Stimulated activated CD4-positive, alpha-beta T cell treated with anti-CD3 and anti-CD28 coated beads, Interleukin-12 subunit alpha, Interleukin-12 subunit beta, amount 100 ng/mL, for 4 hours (primary cell): ENCODE measurements around the gene GNG7.
"Not testable (repeated sequence)": the region's sequence is repeated elsewhere in the genome, so short reads cannot be mapped to it uniquely, and the experiment has no call there.

Experiments
- DNase-seq: peaks from one replicate; pipeline ENCODE4 v3.0.0-alpha.2; 2020

GNG7 gene

GRCh38 chr19:2547033-2547680 lies 155.3 kb downstream of the GNG7 start:
- DNase-seq = no peak

- no peak for DNase-seq
Observed at GRCh38 chr19:2546128-2547032, 156.1 kb downstream of the GNG7 start.

- not testable (repeated sequence) for DNase-seq
Observed at GRCh38 chr19:2545416-2546127, 156.9 kb downstream of the GNG7 start.

- DNase-seq = no peak
Observed at GRCh38 chr19:2544576-2545415, 157.7 kb downstream of the GNG7 start.

GRCh38 chr19:2543463-2544442 lies 158.7 kb downstream of the GNG7 start:
- DNase-seq = peak; percentile 66

GRCh38 chr19:2543072-2543462 lies 159.4 kb downstream of the GNG7 start:
- not testable (repeated sequence) for DNase-seq

- DNase-seq = no peak
Observed at GRCh38 chr19:2542341-2543069, 160.0 kb downstream of the GNG7 start.

GRCh38 chr19:2540646-2541454 lies 161.6 kb downstream of the GNG7 start:
- DNase-seq = no peak

- DNase-seq = no peak
Observed at GRCh38 chr19:2540251-2540645, 162.2 kb downstream of the GNG7 start.

- no peak for DNase-seq
Observed at GRCh38 chr19:2538096-2538757, 164.3 kb downstream of the GNG7 start.

GRCh38 chr19:2537584-2537983 lies 164.9 kb downstream of the GNG7 start:
- DNase-seq = not testable (repeated sequence)

- DNase-seq = no peak
Observed at GRCh38 chr19:2536461-2536860, 166.0 kb downstream of the GNG7 start.

GRCh38 chr19:2534423-2535013 lies 168.0 kb downstream of the GNG7 start:
- DNase-seq = no peak

- DNase-seq = no peak
Observed at GRCh38 chr19:2533686-2534422, 168.6 kb downstream of the GNG7 start.

- no peak for DNase-seq
Observed at GRCh38 chr19:2533072-2533425, 169.4 kb downstream of the GNG7 start.

GRCh38 chr19:2532252-2533071 lies 170.0 kb downstream of the GNG7 start:
- no peak for DNase-seq

GRCh38 chr19:2529942-2530341 lies 172.6 kb downstream of the GNG7 start:
- DNase-seq = not testable (repeated sequence)
